Mucosa of rectum (tissue), 2 donors: ENCODE data around the gene HLF.

Source experiments
- H3K27ac ChIP-seq, 2 donors: one replicate each; pipeline ENCODE4 v1.7.0; 2013; ENCODE audit warnings: inconsistent platforms in 2 of 2, low read depth in 2 of 2, low read length in 2 of 2
- H3K27me3 ChIP-seq, 2 donors: one replicate each; pipeline ENCODE4 v1.7.0; 2013; ENCODE audit warnings: low read length in 2 of 2; ENCODE audit not compliant: control insufficient read depth in 2 of 2, insufficient read depth in 2 of 2
- H3K36me3 ChIP-seq, 2 donors: one replicate each; pipeline ENCODE4 v1.7.0; 2013; ENCODE audit warnings: low read length in 2 of 2; ENCODE audit not compliant: control insufficient read depth in 2 of 2, insufficient read depth in 2 of 2
- H3K4me1 ChIP-seq, 2 donors: one replicate each; pipeline ENCODE4 v1.7.0; 2013; ENCODE audit warnings: low read length in 2 of 2, mild to moderate bottlenecking in 1 of 2; ENCODE audit not compliant: control insufficient read depth in 2 of 2, insufficient read depth in 2 of 2
- H3K4me3 ChIP-seq, 2 donors: one replicate each; pipeline ENCODE4 v1.7.0; 2013; ENCODE audit warnings: low read length in 2 of 2
- H3K9ac ChIP-seq, 2 donors: one replicate each; pipeline ENCODE4 v1.7.0; 2013; ENCODE audit warnings: low read length in 2 of 2, low read depth in 1 of 2, mild to moderate bottlenecking in 1 of 2
- H3K9me3 ChIP-seq, 2 donors: one replicate each; pipeline ENCODE4 v1.7.0; 2013; ENCODE audit warnings: low read length in 2 of 2; ENCODE audit not compliant: control insufficient read depth in 2 of 2
- donor health status: healthy.
- donor health status: Normal muscosa, but diverticular disease.

The HLF gene

DNA sequence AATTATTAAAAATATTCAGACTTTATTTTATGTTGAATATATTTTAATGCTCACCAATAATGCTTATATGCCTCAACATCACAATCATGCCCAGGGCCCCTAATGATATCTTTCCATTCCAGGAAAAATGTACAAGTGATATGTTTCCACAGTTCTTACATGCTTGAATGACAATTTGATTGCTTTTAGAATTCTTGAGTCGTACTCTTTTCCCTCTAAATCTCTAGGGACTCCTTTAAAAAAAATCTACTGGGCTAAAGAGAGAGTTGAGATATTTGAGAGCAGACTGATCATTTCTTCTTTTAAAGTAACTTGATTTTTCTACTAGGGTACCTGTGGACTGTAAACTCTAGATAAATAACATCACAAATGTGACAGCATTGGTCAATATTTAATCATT is 18.2 kb upstream of the HLF start:
- no peak overlapping the region for H3K9ac ChIP-seq
- no peaks in the 10 kb centered on the region for H3K9me3 ChIP-seq
- H3K4me1 ChIP-seq = no peaks in the 10 kb centered on the region
- peaks cover 2 to 4% of the 10 kb centered on the region in 2 donors for H3K27me3 ChIP-seq
- no peak overlapping the region for H3K27ac ChIP-seq
- H3K4me3 ChIP-seq = no peak overlapping the region
- H3K36me3 ChIP-seq = no peaks in the 10 kb centered on the region

DNA sequence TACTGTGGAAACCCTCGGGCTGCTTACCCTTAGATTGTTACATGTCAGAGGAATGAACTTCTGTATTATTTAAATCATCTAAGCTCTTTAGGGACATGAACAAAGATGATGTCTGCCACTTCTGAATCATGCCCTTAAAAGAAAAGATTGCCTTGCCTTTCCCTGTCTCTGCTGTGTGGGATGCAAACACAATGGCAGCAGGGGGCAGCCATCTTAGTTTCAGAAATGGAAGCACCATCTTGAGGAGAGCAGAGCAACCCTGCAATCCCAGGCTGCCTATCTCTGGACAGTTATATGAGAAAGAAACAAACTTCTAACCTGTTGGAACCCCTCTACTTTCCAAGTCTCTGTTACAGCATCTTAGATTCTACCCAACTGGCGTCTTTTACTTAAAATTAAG is 16.7 kb upstream of the HLF start:
- no peak overlapping the region for H3K4me3 ChIP-seq
- no peak overlapping the region for H3K27ac ChIP-seq
- no peak overlapping the region for H3K9ac ChIP-seq
- H3K27me3 ChIP-seq = peaks cover 0 to 2% of the 10 kb centered on the region in 2 donors
- H3K36me3 ChIP-seq = no peaks in the 10 kb centered on the region
- no peaks in the 10 kb centered on the region for H3K9me3 ChIP-seq
- no peaks in the 10 kb centered on the region for H3K4me1 ChIP-seq

GRCh38 chr17:55249861-55250260 is 14.9 kb upstream of the HLF start:
- no peaks in the 10 kb centered on the region for H3K9me3 ChIP-seq
- no peaks in the 10 kb centered on the region for H3K27me3 ChIP-seq
- H3K4me3 ChIP-seq = no peak overlapping the region
- no peak overlapping the region for H3K27ac ChIP-seq
- H3K4me1 ChIP-seq = no peaks in the 10 kb centered on the region
- no peaks in the 10 kb centered on the region for H3K36me3 ChIP-seq
- H3K9ac ChIP-seq = no peak overlapping the region

- no peaks in the 10 kb centered on the region for H3K36me3 ChIP-seq
- H3K4me3 ChIP-seq = no peak overlapping the region
- H3K27ac ChIP-seq = no peak overlapping the region
- H3K9me3 ChIP-seq = no peaks in the 10 kb centered on the region
- H3K9ac ChIP-seq = no peak overlapping the region
- H3K4me1 ChIP-seq = no peaks in the 10 kb centered on the region
- H3K27me3 ChIP-seq = peaks cover 0 to 2% of the 10 kb centered on the region in 2 donors
Observed at GRCh38 chr17:55254375-55254774, 10.4 kb upstream of the HLF start.

DNA sequence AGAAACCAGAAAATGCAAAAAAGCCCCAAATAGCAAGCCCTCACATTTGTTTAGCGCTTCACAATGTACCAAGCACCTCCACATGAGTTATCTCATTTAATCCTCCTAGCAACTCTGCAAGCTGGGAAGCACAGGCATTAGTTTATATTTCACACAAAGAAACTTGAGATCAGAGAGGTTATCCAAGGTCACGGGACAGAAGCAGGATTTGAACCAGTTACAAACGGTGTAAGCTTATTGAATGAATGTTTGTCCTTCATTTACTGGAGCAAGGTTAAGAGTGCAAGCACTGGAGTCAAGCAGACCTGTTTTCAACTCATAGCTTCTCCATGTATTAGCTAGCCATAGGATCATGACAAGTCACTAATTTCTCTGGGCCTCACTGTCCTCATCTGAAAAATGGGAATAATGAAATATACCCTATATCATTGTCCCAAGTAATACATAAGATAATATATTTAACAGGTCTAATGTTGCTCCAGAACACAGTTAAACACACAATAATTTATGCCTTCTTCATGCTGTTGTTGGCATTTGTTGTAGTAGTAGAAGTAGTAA is 6.1 kb upstream of the HLF start:
- Histone ChIP-seq H3K4me3 (no peak overlapping the region), H3K9ac (no peak overlapping the region), H3K4me1 (peaks cover 2 to 3% of the 10 kb centered on the region in 2 donors), H3K27me3 (peaks cover 14 to 27% of the 10 kb centered on the region in 2 donors), H3K36me3 (no peaks in the 10 kb centered on the region), H3K27ac (no peak overlapping the region), H3K9me3 (no peaks in the 10 kb centered on the region)

- Histone ChIP-seq H3K27me3 (peaks cover 21 to 35% of the 10 kb centered on the region in 2 donors), H3K9ac (no peak overlapping the region), H3K4me3 (no peak overlapping the region), H3K36me3 (no peaks in the 10 kb centered on the region), H3K4me1 (peaks cover 9 to 11% of the 10 kb centered on the region in 2 donors), H3K27ac (no peak overlapping the region), H3K9me3 (no peaks in the 10 kb centered on the region)
Observed at GRCh38 chr17:55259684-55260111, 5.1 kb upstream of the HLF start.

GRCh38 chr17:55261311-55261710 is 3.4 kb upstream of the HLF start:
- Histone ChIP-seq H3K9me3 (no peaks in the 10 kb centered on the region), H3K9ac (no peak overlapping the region), H3K27ac (no peak overlapping the region), H3K4me1 (peaks cover 13 to 15% of the 10 kb centered on the region in 2 donors), H3K27me3 (peaks cover 24 to 40% of the 10 kb centered on the region in 2 donors), H3K36me3 (no peaks in the 10 kb centered on the region), H3K4me3 (no peak overlapping the region)

GRCh38 chr17:55263569-55264277 is 1.0 kb upstream of the HLF start:
- H3K9ac ChIP-seq = peak overlapping the region in 1 of 2 donors; percentile 24
- H3K27me3 ChIP-seq = peaks cover 24 to 47% of the 10 kb centered on the region in 2 donors
- no peak overlapping the region for H3K27ac ChIP-seq
- H3K4me1 ChIP-seq = peaks cover 13 to 15% of the 10 kb centered on the region in 2 donors
- no peaks in the 10 kb centered on the region for H3K9me3 ChIP-seq
- H3K36me3 ChIP-seq = no peaks in the 10 kb centered on the region
- H3K4me3 ChIP-seq = peak overlapping the region; percentile 45 to 69

GRCh38 chr17:55264278-55264644 is 499 bp upstream of the HLF start:
- peak overlapping the region; percentile 45 to 69 for H3K4me3 ChIP-seq
- H3K36me3 ChIP-seq = no peaks in the 10 kb centered on the region
- H3K9me3 ChIP-seq = no peaks in the 10 kb centered on the region
- peaks cover 13 to 15% of the 10 kb centered on the region in 2 donors for H3K4me1 ChIP-seq
- H3K27me3 ChIP-seq = peaks cover 24 to 46% of the 10 kb centered on the region in 2 donors
- no peak overlapping the region for H3K27ac ChIP-seq
- H3K9ac ChIP-seq = peak overlapping the region in 1 of 2 donors; percentile 24

- peak overlapping the region in 1 of 2 donors; percentile 50 for H3K9ac ChIP-seq
- peaks cover 13 to 15% of the 10 kb centered on the region in 2 donors for H3K4me1 ChIP-seq
- H3K27ac ChIP-seq = peak overlapping the region; percentile 41 to 44
- H3K4me3 ChIP-seq = peak overlapping the region; percentile 50 to 59
- H3K27me3 ChIP-seq = peaks cover 24 to 40% of the 10 kb centered on the region in 2 donors
- no peaks in the 10 kb centered on the region for H3K9me3 ChIP-seq
- no peaks in the 10 kb centered on the region for H3K36me3 ChIP-seq
Observed at GRCh38 chr17:55265311-55266021, 706 bp downstream of the HLF start.
